ENCODE data around the gene CCL7.

The CCL7 gene

DNA sequence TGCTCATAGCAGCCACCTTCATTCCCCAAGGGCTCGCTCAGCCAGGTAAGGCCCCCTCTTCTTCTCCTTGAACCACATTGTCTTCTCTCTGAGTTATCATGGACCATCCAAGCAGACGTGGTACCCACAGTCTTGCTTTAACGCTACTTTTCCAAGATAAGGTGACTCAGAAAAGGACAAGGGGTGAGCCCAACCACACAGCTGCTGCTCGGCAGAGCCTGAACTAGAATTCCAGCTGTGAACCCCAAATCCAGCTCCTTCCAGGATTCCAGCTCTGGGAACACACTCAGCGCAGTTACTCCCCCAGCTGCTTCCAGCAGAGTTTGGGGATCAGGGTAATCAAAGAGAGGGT, 14.7 kb upstream of the CCL7 start:
- H3K4me1 Mint-ChIP-seq, result no peaks in the 10 kb centered on the region

DNA sequence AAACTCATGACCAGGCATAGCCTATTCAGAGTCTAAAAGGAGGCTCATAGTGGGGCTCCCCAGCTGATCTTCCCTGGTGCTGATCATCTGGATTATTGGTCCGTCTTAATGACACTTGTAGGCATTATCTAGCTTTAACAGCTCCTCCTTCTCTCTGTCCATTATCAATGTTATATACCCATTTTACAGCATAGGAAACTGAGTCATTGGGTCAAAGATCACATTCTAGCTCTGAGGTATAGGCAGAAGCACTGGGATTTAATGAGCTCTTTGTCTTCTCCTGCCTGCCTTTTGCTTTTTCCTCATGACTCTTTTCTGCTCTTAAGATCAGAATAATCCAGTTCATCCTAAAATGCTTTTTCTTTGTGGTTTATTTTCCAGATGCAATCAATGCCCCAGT, 14.2 kb upstream of the CCL7 start:
- Mint-ChIP-seq H3K36me3 (no peaks in the 10 kb centered on the region), H3K9me3 (no peaks in the 10 kb centered on the region), H3K4me3 (no peak overlapping the region), H3K27me3 (peaks cover 13% of the 10 kb centered on the region), H3K27ac (no peak overlapping the region), H3K4me1 (no peaks in the 10 kb centered on the region)

More for the DNA sequence above, 14.7 kb upstream of the CCL7 start:
- H3K9me3 Mint-ChIP-seq, result no peaks in the 10 kb centered on the region
- H3K4me3 Mint-ChIP-seq, result no peak overlapping the region
- no peaks in the 10 kb centered on the region for H3K36me3 Mint-ChIP-seq
- H3K27me3 Mint-ChIP-seq, result peaks cover 13% of the 10 kb centered on the region
- no peak overlapping the region for H3K27ac Mint-ChIP-seq

DNA sequence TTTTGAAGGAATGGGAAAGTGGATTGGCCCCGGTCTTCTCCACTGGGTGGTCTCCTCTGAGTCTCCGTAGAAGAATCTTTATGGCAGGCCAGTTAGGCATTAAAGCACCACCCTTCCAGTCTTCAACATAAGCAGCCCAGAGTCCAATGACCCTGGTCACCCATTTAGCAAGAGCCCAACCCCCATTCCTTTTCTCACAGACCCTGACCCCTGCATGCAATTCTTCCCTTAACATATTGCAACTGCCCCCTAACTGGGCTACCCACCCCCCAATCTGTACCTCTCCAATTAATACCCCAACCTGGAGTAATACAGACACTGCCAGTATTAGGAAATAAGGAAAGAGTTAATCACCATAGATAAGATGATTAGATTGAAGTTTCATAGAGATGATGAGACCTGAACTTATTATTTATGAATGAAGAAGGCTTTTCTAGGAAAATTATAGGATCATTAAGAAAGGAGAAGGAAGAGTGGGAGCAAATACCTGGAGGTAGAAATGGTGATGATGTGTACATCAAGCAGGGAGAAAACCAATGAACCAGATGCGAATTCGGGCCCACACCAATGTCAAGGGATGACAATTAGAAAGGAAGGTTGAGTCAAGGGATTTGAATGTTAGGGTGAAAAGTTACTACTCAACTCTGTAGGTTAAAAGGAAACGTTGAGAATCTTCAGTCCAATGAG, 12.6 kb upstream of the CCL7 start:
- Mint-ChIP-seq H3K9me3 (no peaks in the 10 kb centered on the region), H3K4me3 (no peak overlapping the region), H3K27ac (no peak overlapping the region), H3K27me3 (peaks cover 11% of the 10 kb centered on the region), H3K4me1 (no peaks in the 10 kb centered on the region), H3K36me3 (no peaks in the 10 kb centered on the region)

DNA sequence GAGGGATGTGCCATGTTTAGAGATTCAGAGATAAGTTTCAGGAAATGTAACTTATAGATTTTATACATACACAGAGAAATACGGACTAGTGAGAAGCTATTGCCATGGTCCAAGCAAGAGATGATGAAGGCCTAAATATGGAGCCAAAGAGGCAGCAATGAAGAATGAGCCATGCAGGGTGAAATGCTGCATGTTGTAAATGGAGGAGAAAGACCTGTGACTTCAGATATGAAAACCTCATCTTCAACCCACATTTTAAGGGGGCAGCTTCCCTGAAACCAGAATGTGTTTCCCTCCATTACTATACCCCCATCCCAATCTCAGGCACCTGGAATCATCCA, 12.1 kb upstream of the CCL7 start:
- no peaks in the 10 kb centered on the region for H3K36me3 Mint-ChIP-seq
- no peak overlapping the region for H3K4me3 Mint-ChIP-seq
- H3K4me1 Mint-ChIP-seq, result no peaks in the 10 kb centered on the region
- H3K27me3 Mint-ChIP-seq, result peaks cover 11% of the 10 kb centered on the region
- no peak overlapping the region for H3K27ac Mint-ChIP-seq
- no peaks in the 10 kb centered on the region for H3K9me3 Mint-ChIP-seq

DNA sequence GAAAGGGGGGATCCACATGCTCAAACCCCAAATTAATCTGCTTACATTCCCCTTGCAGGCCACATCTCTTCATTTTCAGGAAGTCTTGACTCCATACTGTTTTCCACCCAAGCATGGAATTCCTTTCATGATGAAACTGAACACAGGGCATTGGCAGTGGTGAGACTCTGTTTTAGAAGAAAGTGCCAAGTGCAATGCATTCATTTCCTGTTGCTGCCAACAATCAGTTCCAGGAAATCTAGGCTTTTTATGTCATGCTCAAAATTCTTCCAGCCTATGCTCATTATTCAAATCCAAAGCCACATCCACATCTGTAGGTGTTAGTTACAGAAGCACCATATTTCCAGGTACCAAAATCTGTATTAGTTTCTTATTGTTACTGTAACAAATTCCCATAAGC, 10.9 kb upstream of the CCL7 start:
- Mint-ChIP-seq H3K4me3 (no peak overlapping the region), H3K27ac (no peak overlapping the region), H3K9me3 (no peaks in the 10 kb centered on the region), H3K36me3 (no peaks in the 10 kb centered on the region), H3K27me3 (peaks cover 11% of the 10 kb centered on the region), H3K4me1 (no peaks in the 10 kb centered on the region)

DNA sequence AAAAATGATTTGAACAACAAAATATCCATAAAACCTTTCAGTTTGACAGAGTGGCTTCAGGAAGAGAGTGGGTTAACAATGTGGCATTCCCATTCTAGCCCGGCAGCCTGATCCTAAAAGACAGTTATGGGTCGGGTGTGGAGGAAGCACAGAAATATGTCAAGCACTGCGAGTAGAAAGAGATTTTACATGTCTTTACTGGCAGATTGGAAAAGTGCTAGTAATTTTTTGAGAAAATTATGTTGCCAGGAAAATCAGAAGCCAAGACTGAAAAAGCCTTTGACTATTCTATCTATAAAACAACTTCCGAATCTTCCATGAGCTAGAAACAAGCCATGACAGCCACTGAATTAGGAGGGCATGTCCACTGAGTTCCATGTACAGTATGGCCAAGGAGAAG, 9.2 kb upstream of the CCL7 start:
- Mint-ChIP-seq H3K27me3 (peaks cover 14% of the 10 kb centered on the region), H3K4me3 (no peak overlapping the region), H3K4me1 (no peaks in the 10 kb centered on the region), H3K36me3 (no peaks in the 10 kb centered on the region), H3K9me3 (no peaks in the 10 kb centered on the region), H3K27ac (no peak overlapping the region)

DNA sequence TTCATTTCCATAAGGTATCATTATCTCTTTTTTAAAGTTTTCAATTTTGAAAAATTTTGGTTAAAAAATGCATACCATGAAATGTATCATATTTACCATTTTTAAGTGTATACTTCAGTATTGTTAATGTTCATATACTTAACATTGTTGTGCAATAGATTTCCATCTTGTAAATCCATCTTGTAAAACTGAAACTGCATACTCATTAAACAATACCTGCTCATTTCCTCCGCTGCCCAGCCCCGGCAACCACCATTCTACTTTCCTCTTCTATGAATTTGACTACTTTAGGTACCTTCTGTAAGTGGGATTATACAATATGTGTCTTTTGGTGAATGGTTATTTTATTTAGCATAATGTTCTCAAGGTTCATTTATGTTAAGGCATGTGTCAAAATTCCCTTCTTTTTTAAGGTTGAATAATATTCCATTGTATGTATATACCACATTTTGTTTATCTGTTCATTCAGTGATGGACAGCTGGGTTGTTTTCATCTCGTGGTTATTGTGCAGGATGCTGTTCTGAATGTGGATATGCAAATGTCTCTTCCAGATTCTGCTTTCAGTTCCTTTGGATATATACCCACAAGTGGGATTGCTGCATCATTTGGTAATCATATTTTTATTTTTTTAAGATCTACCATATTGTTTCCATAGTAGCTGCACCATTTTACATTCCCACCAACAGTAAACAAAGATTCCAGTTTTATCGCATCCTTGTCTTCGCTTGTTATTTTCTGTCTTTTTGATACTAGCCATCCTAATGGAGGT, 8.3 kb upstream of the CCL7 start:
- H3K4me3 Mint-ChIP-seq, result no peak overlapping the region
- H3K27me3 Mint-ChIP-seq, result peaks cover 14% of the 10 kb centered on the region
- no peaks in the 10 kb centered on the region for H3K9me3 Mint-ChIP-seq
- no peaks in the 10 kb centered on the region for H3K4me1 Mint-ChIP-seq
- no peaks in the 10 kb centered on the region for H3K36me3 Mint-ChIP-seq
- H3K27ac Mint-ChIP-seq, result no peak overlapping the region

DNA sequence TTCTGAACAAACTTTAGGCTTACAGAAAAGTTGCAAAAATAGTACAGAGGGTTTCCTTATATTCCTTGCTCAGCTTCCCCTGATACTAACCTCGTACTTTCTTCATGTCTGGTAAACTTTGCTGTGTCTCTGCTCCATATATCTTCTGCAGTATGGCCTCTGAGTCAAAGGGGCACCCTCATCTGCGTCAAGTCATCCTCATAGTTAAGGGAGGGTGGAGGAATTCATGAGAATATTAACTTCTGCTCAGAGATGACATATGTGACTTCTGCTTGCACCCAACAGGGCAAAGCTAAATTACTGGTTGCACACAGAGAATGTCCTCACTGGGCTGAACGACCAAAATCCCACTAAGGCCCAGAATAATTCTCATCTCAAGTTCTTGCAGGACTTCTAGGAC, 4.3 kb upstream of the CCL7 start:
- Mint-ChIP-seq H3K36me3 (no peaks in the 10 kb centered on the region), H3K27ac (no peak overlapping the region), H3K9me3 (no peaks in the 10 kb centered on the region), H3K27me3 (peaks cover 20% of the 10 kb centered on the region), H3K4me3 (no peak overlapping the region), H3K4me1 (no peaks in the 10 kb centered on the region)

DNA sequence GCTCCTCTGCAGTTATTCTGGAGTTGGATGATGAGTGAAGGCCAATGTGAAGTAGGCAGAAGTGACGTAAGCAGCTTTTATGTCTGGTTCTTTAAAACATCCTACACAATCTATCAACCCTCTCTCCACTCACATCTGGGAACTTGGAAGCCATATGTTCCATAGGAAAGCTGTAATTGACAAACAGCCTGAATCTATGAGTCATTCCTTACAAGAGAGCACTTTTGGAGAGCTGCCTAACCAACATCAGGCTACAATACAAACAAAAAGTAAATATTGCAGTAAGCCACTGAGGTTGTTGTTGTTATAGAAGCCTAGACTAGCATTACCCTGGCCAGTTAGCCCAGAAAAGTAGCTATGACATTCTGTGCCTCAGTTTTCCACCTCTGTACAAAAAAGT, 5.9 kb downstream of the CCL7 start:
- Mint-ChIP-seq H3K27me3 (peaks cover 32% of the 10 kb centered on the region), H3K9me3 (no peaks in the 10 kb centered on the region), H3K4me3 (no peak overlapping the region), H3K36me3 (no peaks in the 10 kb centered on the region), H3K27ac (no peak overlapping the region), H3K4me1 (no peaks in the 10 kb centered on the region)

DNA sequence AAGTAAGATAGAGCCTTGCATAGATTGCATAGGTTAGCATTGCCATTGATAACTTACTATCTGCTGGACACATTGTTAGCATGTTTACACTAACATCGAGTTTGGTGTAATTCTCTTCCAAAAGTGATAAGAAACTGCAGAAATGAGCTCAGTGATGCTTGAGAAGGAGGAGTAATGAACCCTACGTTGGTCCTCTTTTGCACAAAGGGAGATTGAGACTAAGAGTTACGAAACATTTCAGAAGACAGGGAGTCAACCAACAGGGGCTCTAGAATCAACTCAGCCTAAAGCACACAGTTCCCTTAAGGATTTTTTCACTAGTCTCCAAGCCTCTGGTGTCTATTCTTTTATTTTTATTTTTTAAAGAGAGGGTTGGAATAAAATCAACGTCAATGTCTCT, 6.8 kb downstream of the CCL7 start:
- Mint-ChIP-seq H3K27me3 (peaks cover 29% of the 10 kb centered on the region), H3K36me3 (no peaks in the 10 kb centered on the region), H3K4me3 (no peak overlapping the region), H3K4me1 (no peaks in the 10 kb centered on the region), H3K27ac (no peak overlapping the region), H3K9me3 (no peaks in the 10 kb centered on the region)

DNA sequence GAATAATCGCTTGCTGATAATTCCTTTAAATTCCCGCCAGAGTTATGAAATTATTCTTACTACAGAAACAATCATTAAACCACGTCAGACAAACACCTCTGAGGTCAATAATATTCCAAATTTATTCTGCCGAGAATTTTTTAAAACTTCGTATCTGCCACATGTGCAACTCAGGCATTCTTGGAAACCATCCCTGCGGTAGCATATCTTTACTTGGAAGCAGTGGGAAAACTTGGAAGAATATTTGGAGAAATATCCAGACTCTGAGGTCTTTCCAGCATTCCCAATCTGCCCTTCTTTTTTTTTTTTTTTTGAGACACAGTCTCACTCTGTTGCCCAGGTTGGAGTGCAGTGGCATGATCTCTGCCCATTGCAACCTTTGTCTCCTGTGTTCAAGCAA, 13.6 kb downstream of the CCL7 start:
- Mint-ChIP-seq H3K36me3 (no peaks in the 10 kb centered on the region), H3K4me1 (no peaks in the 10 kb centered on the region), H3K27me3 (peaks cover 5% of the 10 kb centered on the region), H3K4me3 (no peak overlapping the region), H3K9me3 (no peaks in the 10 kb centered on the region), H3K27ac (no peak overlapping the region)

DNA sequence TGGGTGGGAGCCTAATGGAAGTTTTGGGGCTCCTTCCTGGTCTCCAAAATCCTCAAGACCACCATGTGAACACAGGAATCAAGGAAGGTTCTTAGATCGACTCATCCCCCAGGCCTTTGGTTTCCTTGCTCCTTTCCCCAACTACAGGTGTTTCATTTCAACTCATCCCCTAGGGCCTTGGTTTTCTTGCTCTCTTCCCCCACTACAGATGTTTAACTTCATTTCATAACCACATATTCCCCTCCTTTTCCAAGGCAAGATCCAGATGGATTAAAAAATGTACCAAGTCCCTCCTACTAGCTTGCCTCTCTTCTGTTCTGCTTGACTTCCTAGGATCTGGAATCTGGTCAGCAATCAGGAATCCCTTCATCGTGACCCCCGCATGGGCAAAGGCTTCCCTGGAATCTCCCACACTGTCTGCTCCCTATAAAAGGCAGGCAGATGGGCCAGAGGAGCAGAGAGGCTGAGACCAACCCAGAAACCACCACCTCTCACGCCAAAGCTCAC, 15.3 kb downstream of the CCL7 start, which contains the start of gene CCL11:
Gene CCL11 (plus strand): TSS at position 457 of the 507 bp plus-strand sequence. CDS start 67 bp downstream, outside the sequence.
- no peaks in the 10 kb centered on the region for H3K4me1 Mint-ChIP-seq
- H3K27me3 Mint-ChIP-seq, result peaks cover 4% of the 10 kb centered on the region
- H3K4me3 Mint-ChIP-seq, result no peak within 1 kb of the TSS

DNA sequence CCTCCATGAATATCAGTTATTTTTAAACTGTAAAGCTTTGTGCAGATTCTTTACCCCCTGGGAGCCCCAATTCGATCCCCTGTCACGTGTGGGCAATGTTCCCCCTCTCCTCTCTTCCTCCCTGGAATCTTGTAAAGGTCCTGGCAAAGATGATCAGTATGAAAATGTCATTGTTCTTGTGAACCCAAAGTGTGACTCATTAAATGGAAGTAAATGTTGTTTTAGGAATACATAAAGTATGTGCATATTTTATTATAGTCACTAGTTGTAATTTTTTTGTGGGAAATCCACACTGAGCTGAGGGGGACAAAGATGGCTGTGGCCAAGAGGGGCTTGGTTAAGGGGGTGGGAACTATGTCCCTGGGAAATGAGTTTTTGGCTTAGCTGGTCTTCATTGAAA, 17.9 kb downstream of the CCL7 start:
- H3K27ac Mint-ChIP-seq, result no peak overlapping the region
- no peaks in the 10 kb centered on the region for H3K9me3 Mint-ChIP-seq
- no peaks in the 10 kb centered on the region for H3K4me1 Mint-ChIP-seq
- H3K36me3 Mint-ChIP-seq, result no peaks in the 10 kb centered on the region
- H3K27me3 Mint-ChIP-seq, result peaks cover 2% of the 10 kb centered on the region
- no peak overlapping the region for H3K4me3 Mint-ChIP-seq

More for the DNA sequence above, 15.3 kb downstream of the CCL7 start, which contains the start of gene CCL11:
- H3K27ac Mint-ChIP-seq, result no peak within 1 kb of the TSS
- no peaks in the 10 kb centered on the region for H3K36me3 Mint-ChIP-seq
- H3K9me3 Mint-ChIP-seq, result no peaks in the 10 kb centered on the region

DNA sequence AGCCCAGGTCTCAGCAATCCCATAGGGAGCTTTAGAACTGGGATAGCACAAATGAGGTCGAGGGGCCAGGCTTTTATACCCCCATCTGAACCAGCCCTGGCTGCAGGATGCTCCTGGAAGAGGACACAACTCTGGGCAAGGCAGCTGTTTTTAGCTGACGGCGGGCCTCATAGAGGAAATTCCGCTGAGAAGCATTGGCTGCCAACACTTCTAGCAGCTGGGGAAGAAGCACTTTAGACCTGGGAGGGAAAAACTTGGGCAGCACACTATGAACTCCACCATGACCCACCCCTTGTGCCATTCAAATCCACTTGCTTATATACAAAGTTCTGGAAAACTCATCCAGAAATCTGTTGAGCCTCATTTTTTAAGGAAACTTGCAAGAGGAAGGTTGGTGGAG, 20.6 kb downstream of the CCL7 start:
- no peak overlapping the region for H3K4me3 Mint-ChIP-seq
- no peaks in the 10 kb centered on the region for H3K4me1 Mint-ChIP-seq
- H3K9me3 Mint-ChIP-seq, result no peaks in the 10 kb centered on the region
- H3K27me3 Mint-ChIP-seq, result peaks cover 2% of the 10 kb centered on the region
- no peak overlapping the region for H3K27ac Mint-ChIP-seq
- H3K36me3 Mint-ChIP-seq, result no peaks in the 10 kb centered on the region

DNA sequence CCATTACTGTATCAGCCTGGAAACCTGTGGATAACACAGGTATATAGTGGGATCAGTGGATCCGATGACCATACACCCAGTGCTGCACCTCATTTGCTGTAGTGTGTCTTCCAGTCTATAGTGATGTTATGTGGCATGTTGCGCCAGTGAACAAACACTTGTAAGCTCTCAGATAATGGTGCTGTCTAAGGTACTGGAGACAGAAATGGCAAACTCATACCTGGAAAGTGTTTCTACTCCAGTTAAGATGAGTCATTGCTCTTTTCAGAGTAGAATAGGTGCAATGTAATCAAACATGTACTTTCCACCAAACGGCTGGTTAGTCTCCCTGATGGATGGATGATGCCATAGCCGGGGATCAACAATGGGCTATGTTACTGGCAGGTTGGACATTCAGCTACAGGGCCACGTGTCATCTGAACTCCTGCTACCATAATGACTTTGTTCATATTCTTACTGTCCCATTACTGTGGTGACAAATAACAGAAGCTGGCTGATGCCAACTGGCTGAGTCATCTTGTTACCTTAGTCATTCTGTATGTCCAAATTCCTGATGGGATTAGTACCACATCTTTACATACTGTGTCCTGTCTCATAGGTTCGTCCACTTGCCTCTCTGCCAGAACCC, 21.8 kb downstream of the CCL7 start:
- Mint-ChIP-seq H3K9me3 (no peaks in the 10 kb centered on the region), H3K36me3 (no peaks in the 10 kb centered on the region), H3K27me3 (peaks cover 4% of the 10 kb centered on the region), H3K4me3 (no peak overlapping the region), H3K27ac (no peak overlapping the region), H3K4me1 (no peaks in the 10 kb centered on the region)

DNA sequence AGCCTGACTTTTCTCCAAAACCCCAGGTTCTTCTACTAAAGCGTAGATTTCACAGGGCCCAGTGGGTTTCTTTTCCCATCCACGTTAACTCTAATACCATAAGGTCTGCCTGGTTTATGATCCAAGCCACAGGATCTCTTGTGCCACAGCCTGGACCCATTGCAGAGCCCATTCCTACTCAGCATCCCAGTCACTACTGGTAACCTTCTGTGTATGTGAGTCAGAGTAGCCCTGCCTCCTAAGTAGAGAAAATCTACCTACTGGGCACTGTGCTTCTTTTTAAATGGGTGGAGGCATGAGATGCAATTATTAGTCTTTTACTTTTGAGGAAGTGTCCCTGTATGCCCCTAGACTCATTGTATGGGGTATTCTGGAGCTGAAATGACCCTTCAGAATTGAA, 29.0 kb downstream of the CCL7 start:
- peaks cover 26% of the 10 kb centered on the region for H3K27me3 Mint-ChIP-seq
- no peak overlapping the region for H3K27ac Mint-ChIP-seq
- H3K9me3 Mint-ChIP-seq, result no peaks in the 10 kb centered on the region
- H3K4me1 Mint-ChIP-seq, result no peaks in the 10 kb centered on the region
- H3K36me3 Mint-ChIP-seq, result no peaks in the 10 kb centered on the region
- H3K4me3 Mint-ChIP-seq, result no peak overlapping the region

Data from activated naive CD4-positive, alpha-beta T cell treated with anti-CD3 and anti-CD28 coated beads, Interleukin-2, amount 50 U/mL, for 24 hours (primary cell).